ENCODE measurements around the gene THAP7. TPM values are rescaled to one million over a fixed set of nuclear protein-coding genes. Genes with fewer than 3 reads are reported as not detected.
A peak's percentile ranks its signal among the peaks of the same experiment; 100 is the strongest.

THAP7 gene
- total and polyA plus RNA-seq, 2 of the 13 experiments (the other 11 are each of a cell fraction or from before 2014, with no cell fraction given): 13.0 to 25.5 TPM

DNA sequence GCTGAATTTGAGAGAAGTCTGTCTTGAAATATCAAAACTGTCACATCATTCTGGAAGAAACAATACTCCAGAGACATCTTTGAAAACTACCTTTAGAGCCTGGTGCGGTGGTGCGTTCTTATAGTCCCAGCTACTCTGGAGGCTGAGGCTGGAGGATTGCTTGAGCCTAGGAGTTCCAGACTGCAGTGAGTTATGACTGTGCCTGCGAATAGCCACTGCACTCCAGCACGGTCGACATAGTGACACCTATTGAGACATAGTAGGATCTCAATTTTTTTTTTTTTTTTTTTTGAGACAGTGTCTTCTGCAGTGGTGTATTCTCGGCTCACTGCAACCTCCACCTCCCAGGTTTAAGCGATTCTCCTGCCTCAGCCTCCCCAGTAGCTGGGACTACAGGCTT is 46.4 kb downstream of the THAP7 start:
- H3K4me2 ChIP-seq (ENCODE audit: low read depth, low read length): peak overlapping the region; percentile 94
- peak overlapping the region; percentile 56 for H3K27ac ChIP-seq (ENCODE audit: extremely low read length, insufficient read depth, low read length)
- H3K36me3 ChIP-seq (replicated peaks in 1 of 2; ENCODE audit: control insufficient read depth in 1 of 2, insufficient read depth in 2 of 2, low read length in 2 of 2): peaks cover 1 to 4% of the 10 kb centered on the region in 2 experiments; a peak in 3 of 5 replicates
- no peak overlapping the region for H3K9ac ChIP-seq (ENCODE audit: insufficient read depth, low read depth, low read length)
- ATAC-seq: no peak
- in situ Hi-C loops (cut with HindIII; ENCODE audit: extremely low pct_ligation_motif_present, low pct_unique_long_range_greater_than_20kb): no loop called here
- ChIA-PET POLR2A (interaction anchor here (1.3 to 3.8 kb wide), 3 partner anchors 26 to 70 kb away, joined by 3 to 45 read pairs (median 22); partner anchors contain the start of gene LZTR1), CTCF (ENCODE audit: low intra/inter-chr PET ratio, low total read pairs) (no interaction called here)
- no peaks in the 10 kb centered on the region for H4K20me1 ChIP-seq (ENCODE audit: insufficient read depth, low read length)
- H3K79me2 ChIP-seq (ENCODE audit: insufficient read depth, low read length): peaks cover 61% of the 10 kb centered on the region
- FAIRE-seq: no peak
- H2AFZ ChIP-seq (ENCODE audit: low read length): no peak overlapping the region
- WGBS (ENCODE audit: low lambda C conversion rate): 55% methylated on average over 6 of the region's 7 CpGs
- H3K27me3 ChIP-seq (ENCODE audit: control insufficient read depth in 1 of 2, insufficient read depth in 2 of 2, low read length in 2 of 2): no peaks in the 10 kb centered on the region; a peak in 1 of 5 replicates
- peaks cover 70% of the 10 kb centered on the region for H3K4me1 ChIP-seq (ENCODE audit: insufficient read depth, low read length)
- H3K9me3 ChIP-seq (ENCODE audit: low read length): no peaks in the 10 kb centered on the region
- no TSS peak for BruUV-seq (replicated peaks)
- TF ChIP-seq MED8 (CRISPR knock-in tag; IDR thresholded peaks at IDR 0.05; ENCODE audit: insufficient replicate concordance) (no peak), ZNF124 (CRISPR knock-in tag; IDR thresholded peaks at IDR 0.05) (0 out of 2 replicates have a peak, but pooled peaks have one; percentile 4), ZNF382 (CRISPR knock-in tag; IDR thresholded peaks at IDR 0.05; ENCODE audit: borderline replicate concordance) (no peak), TCF7 (IDR thresholded peaks at IDR 0.05; ENCODE audit: low read depth) (no peak), ZNF331 (CRISPR knock-in tag; IDR thresholded peaks at IDR 0.05) (0 out of 2 replicates have a peak, but pooled peaks have one; percentile 3), POGZ (CRISPR knock-in tag; IDR thresholded peaks at IDR 0.05) (0 out of 2 replicates have a peak, but pooled peaks have one; percentile 3), SIN3A (IDR thresholded peaks at IDR 0.05; ENCODE audit: borderline replicate concordance, low read depth, low read length) (peak; percentile 5; the same call in 1 of the 2 replicates), CHD2 (IDR thresholded peaks at IDR 0.05; ENCODE audit: low read depth, low read length) (no peak), ZBTB21 (CRISPR knock-in tag; IDR thresholded peaks at IDR 0.05) (no peak), ZNF234 (CRISPR knock-in tag; conservative IDR thresholded peaks at IDR 0.05) (no peak), TBP (CRISPR knock-in tag; IDR thresholded peaks at IDR 0.05) (no peak), ZNF619 (CRISPR knock-in tag; IDR thresholded peaks at IDR 0.05) (0 out of 2 replicates have a peak, but pooled peaks have one; percentile 2), KDM1A (CRISPR knock-in tag; IDR thresholded peaks at IDR 0.05) (no peak)
- TF ChIP-seq, protein P1, sequence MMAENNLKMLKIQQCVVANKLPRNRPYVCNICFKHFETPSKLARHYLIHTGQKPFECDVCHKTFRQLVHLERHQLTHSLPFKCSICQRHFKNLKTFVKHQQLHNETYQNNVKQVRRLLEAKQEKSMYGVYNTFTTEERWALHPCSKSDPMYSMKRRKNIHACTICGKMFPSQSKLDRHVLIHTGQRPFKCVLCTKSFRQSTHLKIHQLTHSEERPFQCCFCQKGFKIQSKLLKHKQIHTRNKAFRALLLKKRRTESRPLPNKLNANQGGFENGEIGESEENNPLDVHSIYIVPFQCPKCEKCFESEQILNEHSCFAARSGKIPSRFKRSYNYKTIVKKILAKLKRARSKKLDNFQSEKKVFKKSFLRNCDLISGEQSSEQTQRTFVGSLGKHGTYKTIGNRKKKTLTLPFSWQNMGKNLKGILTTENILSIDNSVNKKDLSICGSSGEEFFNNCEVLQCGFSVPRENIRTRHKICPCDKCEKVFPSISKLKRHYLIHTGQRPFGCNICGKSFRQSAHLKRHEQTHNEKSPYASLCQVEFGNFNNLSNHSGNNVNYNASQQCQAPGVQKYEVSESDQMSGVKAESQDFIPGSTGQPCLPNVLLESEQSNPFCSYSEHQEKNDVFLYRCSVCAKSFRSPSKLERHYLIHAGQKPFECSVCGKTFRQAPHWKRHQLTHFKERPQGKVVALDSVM (CRISPR knock-in tag; IDR thresholded peaks at IDR 0.05): peak; percentile 24; the same call in 1 of the 2 replicates
- TF ChIP-seq, protein P2, sequence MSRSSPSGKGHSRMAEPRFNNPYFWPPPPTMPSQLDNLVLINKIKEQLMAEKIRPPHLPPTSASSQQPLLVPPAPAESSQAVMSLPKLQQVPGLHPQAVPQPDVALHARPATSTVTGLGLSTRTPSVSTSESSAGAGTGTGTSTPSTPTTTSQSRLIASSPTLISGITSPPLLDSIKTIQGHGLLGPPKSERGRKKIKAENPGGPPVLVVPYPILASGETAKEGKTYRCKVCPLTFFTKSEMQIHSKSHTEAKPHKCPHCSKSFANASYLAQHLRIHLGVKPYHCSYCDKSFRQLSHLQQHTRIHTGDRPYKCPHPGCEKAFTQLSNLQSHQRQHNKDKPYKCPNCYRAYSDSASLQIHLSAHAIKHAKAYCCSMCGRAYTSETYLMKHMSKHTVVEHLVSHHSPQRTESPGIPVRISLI (CRISPR knock-in tag; IDR thresholded peaks at IDR 0.05; ENCODE audit: borderline replicate concordance): peak; percentile 79; the same call in 1 of the 2 replicates
- TF ChIP-seq, protein P3, sequence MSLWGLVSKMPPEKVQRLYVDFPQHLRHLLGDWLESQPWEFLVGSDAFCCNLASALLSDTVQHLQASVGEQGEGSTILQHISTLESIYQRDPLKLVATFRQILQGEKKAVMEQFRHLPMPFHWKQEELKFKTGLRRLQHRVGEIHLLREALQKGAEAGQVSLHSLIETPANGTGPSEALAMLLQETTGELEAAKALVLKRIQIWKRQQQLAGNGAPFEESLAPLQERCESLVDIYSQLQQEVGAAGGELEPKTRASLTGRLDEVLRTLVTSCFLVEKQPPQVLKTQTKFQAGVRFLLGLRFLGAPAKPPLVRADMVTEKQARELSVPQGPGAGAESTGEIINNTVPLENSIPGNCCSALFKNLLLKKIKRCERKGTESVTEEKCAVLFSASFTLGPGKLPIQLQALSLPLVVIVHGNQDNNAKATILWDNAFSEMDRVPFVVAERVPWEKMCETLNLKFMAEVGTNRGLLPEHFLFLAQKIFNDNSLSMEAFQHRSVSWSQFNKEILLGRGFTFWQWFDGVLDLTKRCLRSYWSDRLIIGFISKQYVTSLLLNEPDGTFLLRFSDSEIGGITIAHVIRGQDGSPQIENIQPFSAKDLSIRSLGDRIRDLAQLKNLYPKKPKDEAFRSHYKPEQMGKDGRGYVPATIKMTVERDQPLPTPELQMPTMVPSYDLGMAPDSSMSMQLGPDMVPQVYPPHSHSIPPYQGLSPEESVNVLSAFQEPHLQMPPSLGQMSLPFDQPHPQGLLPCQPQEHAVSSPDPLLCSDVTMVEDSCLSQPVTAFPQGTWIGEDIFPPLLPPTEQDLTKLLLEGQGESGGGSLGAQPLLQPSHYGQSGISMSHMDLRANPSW (CRISPR knock-in tag; IDR thresholded peaks at IDR 0.05; ENCODE audit: borderline replicate concordance): 0 out of 2 replicates have a peak, but pooled peaks have one; percentile 39
- TF ChIP-seq, protein P4, sequence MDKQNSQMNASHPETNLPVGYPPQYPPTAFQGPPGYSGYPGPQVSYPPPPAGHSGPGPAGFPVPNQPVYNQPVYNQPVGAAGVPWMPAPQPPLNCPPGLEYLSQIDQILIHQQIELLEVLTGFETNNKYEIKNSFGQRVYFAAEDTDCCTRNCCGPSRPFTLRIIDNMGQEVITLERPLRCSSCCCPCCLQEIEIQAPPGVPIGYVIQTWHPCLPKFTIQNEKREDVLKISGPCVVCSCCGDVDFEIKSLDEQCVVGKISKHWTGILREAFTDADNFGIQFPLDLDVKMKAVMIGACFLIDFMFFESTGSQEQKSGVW (CRISPR knock-in tag; IDR thresholded peaks at IDR 0.05; ENCODE audit: borderline replicate concordance): no peak
- H3K4me3 ChIP-seq (replicated peaks in 1 of 3; ENCODE audit: insufficient read depth in 1 of 3, low read depth in 2 of 3, low read length in 3 of 3): peak overlapping the region in 1 of 3 experiments; percentile 95; a peak in 2 of 6 replicates
- intact Hi-C loops (cut with micrococcal nuclease; ENCODE audit: unreplicated experiment): loop anchor here (10.0 kb wide), 1 partner anchor 181 kb away; the partner anchor contains the start of gene SERPIND1
- no peak for DNase-seq (ENCODE audit: low spot score)
